ENCODE measurements around the gene NT5C.

- TF ChIP-seq CTCF (IDR thresholded peaks at IDR 0.05) (no peak), POLR2A (IDR thresholded peaks at IDR 0.05) (no peak)
Observed at GRCh38 chr17:75126954-75127353, 4.6 kb downstream of the NT5C start.
